Middle frontal gyrus (tissue), 1 donor: ENCODE results near the gene ADAMTS2.

Experiments
- DNase-seq: peaks from one replicate; pipeline ENCODE4 v3.0.0-alpha.2; 2015; ENCODE audit warnings: low spot score; ENCODE audit errors: extremely low spot score

The ADAMTS2 gene

GRCh38 chr5:179255527-179256327 lies 89.5 kb downstream of the ADAMTS2 start:
- DNase-seq, result no peak

GRCh38 chr5:179254638-179255271 lies 90.5 kb downstream of the ADAMTS2 start:
- no peak for DNase-seq

GRCh38 chr5:179253730-179254129 lies 91.5 kb downstream of the ADAMTS2 start:
- DNase-seq, result no peak

- no peak for DNase-seq
Measured at GRCh38 chr5:179251276-179251969, 93.8 kb downstream of the ADAMTS2 start.

GRCh38 chr5:179250561-179251225 lies 94.6 kb downstream of the ADAMTS2 start:
- no peak for DNase-seq

- no peak for DNase-seq
Measured at GRCh38 chr5:179246227-179246626, 99.0 kb downstream of the ADAMTS2 start.

- DNase-seq, result no peak
Measured at GRCh38 chr5:179245031-179245430, 100.2 kb downstream of the ADAMTS2 start.

GRCh38 chr5:179244044-179244443 lies 101.2 kb downstream of the ADAMTS2 start:
- DNase-seq, result no peak

GRCh38 chr5:179243333-179243732 lies 101.9 kb downstream of the ADAMTS2 start:
- peak; percentile 37 for DNase-seq

- DNase-seq, result no peak
Measured at GRCh38 chr5:179242676-179243075, 102.6 kb downstream of the ADAMTS2 start.

GRCh38 chr5:179241764-179242370 lies 103.4 kb downstream of the ADAMTS2 start:
- no peak for DNase-seq

GRCh38 chr5:179241175-179241574 lies 104.1 kb downstream of the ADAMTS2 start:
- no peak for DNase-seq

GRCh38 chr5:179240561-179240960 lies 104.7 kb downstream of the ADAMTS2 start:
- no peak for DNase-seq

GRCh38 chr5:179239256-179240135 lies 105.8 kb downstream of the ADAMTS2 start:
- no peak for DNase-seq

- no peak for DNase-seq
Measured at GRCh38 chr5:179238628-179238970, 106.7 kb downstream of the ADAMTS2 start.

- DNase-seq, result no peak
Measured at GRCh38 chr5:179237770-179238627, 107.3 kb downstream of the ADAMTS2 start.

GRCh38 chr5:179235416-179236400 lies 109.6 kb downstream of the ADAMTS2 start:
- DNase-seq, result no peak

GRCh38 chr5:179234563-179235135 lies 110.6 kb downstream of the ADAMTS2 start:
- no peak for DNase-seq
